NCI-H226 (cell line): ENCODE results near the gene RGS12.

Experiments used
- DNase-seq: peaks from one replicate; pipeline ENCODE4 v3.0.0-alpha.2; 2015

Gene RGS12

GRCh38 chr4:3284734-3285557 lies 7.9 kb upstream of the RGS12 start:
- no peak for DNase-seq

- no peak for DNase-seq
Measured at GRCh38 chr4:3285558-3286334, 7.1 kb upstream of the RGS12 start.

- DNase-seq, result peak; percentile 17
Measured at GRCh38 chr4:3286335-3287175, 6.3 kb upstream of the RGS12 start.

- no peak for DNase-seq
Measured at GRCh38 chr4:3287271-3287971, 5.4 kb upstream of the RGS12 start.

GRCh38 chr4:3287972-3288570 lies 4.8 kb upstream of the RGS12 start:
- no peak for DNase-seq

GRCh38 chr4:3288571-3289094 lies 4.2 kb upstream of the RGS12 start:
- DNase-seq, result no peak

- no peak for DNase-seq
Measured at GRCh38 chr4:3290476-3290875, 2.3 kb upstream of the RGS12 start.

GRCh38 chr4:3290889-3291321 lies 1.9 kb upstream of the RGS12 start:
- no peak for DNase-seq

GRCh38 chr4:3291411-3291968 lies 1.3 kb upstream of the RGS12 start:
- no peak for DNase-seq

- peak; percentile 29 for DNase-seq
Measured at GRCh38 chr4:3291969-3292570, 751 bp upstream of the RGS12 start.

GRCh38 chr4:3293401-3294391 lies 875 bp downstream of the RGS12 start:
- DNase-seq, result no peak

- DNase-seq, result no peak
Measured at GRCh38 chr4:3294401-3295241, 1.8 kb downstream of the RGS12 start.

GRCh38 chr4:3295837-3296624 lies 3.2 kb downstream of the RGS12 start:
- DNase-seq, result no peak

GRCh38 chr4:3296651-3297050 lies 3.8 kb downstream of the RGS12 start:
- DNase-seq, result no peak

GRCh38 chr4:3297066-3297859 lies 4.4 kb downstream of the RGS12 start:
- DNase-seq, result no peak

GRCh38 chr4:3299122-3299975 lies 6.5 kb downstream of the RGS12 start:
- no peak for DNase-seq
